HG02852 (cell line): ENCODE results near the gene ZNG1F.
"Not testable (repeated sequence)": the region's sequence is repeated elsewhere in the genome, so short reads cannot be mapped to it uniquely, and the experiment has no call there.

Experiments used
- ATAC-seq: cut with Tn5 transposase; IDR thresholded peaks from one replicate; pipeline ENCODE4 v1.9.1; 2021; ENCODE audit warnings: mild to moderate bottlenecking, moderate library complexity; ENCODE audit not compliant: unreplicated experiment

ZNG1F gene

GRCh38 chr9:41189217-41189616 is at the start of gene ZNG1F:
ZNG1F (minus strand) TSS chr9:41189317; CDS start chr9:41189258, 59 bp downstream.
- ATAC-seq, result not testable (repeated sequence)

GRCh38 chr9:41237110-41237749 is 48.1 kb upstream of the ZNG1F start:
- ATAC-seq, result not testable (repeated sequence)

- ATAC-seq, result not testable (repeated sequence)
Measured at GRCh38 chr9:41236486-41237109, 47.5 kb upstream of the ZNG1F start.

- ATAC-seq, result peak; percentile 100
Measured at GRCh38 chr9:41234811-41235805, 46.0 kb upstream of the ZNG1F start.

GRCh38 chr9:41234221-41234620 is 45.1 kb upstream of the ZNG1F start:
- ATAC-seq, result peak; percentile 9

- ATAC-seq, result not testable (repeated sequence)
Measured at GRCh38 chr9:41232326-41232725, 43.2 kb upstream of the ZNG1F start.

- ATAC-seq, result not testable (repeated sequence)
Measured at GRCh38 chr9:41230418-41230817, 41.3 kb upstream of the ZNG1F start.

GRCh38 chr9:41229408-41230401 is 40.6 kb upstream of the ZNG1F start:
- ATAC-seq, result no peak

- not testable (repeated sequence) for ATAC-seq
Measured at GRCh38 chr9:41219831-41220230, 30.7 kb upstream of the ZNG1F start.

GRCh38 chr9:41188439-41188838 is 678 bp downstream of the ZNG1F start:
- not testable (repeated sequence) for ATAC-seq

GRCh38 chr9:41174994-41175393 is 14.1 kb downstream of the ZNG1F start:
- not testable (repeated sequence) for ATAC-seq

GRCh38 chr9:41150116-41150515 is 39.0 kb downstream of the ZNG1F start:
- not testable (repeated sequence) for ATAC-seq

- ATAC-seq, result not testable (repeated sequence)
Measured at GRCh38 chr9:41141878-41142277, 47.2 kb downstream of the ZNG1F start.

GRCh38 chr9:41128581-41128980 is 60.5 kb downstream of the ZNG1F start, which contains the start of gene FOXD4L6:
FOXD4L6 (minus strand) TSS chr9:41128681; CDS start chr9:41128383, 298 bp downstream.
- not testable (repeated sequence) for ATAC-seq

GRCh38 chr9:41126746-41127446 is 62.2 kb downstream of the ZNG1F start:
- not testable (repeated sequence) for ATAC-seq

GRCh38 chr9:41125936-41126335 is 63.2 kb downstream of the ZNG1F start:
- ATAC-seq, result not testable (repeated sequence)

- not testable (repeated sequence) for ATAC-seq
Measured at GRCh38 chr9:41125109-41125658, 63.9 kb downstream of the ZNG1F start.

GRCh38 chr9:41124250-41125108 is 64.6 kb downstream of the ZNG1F start:
- ATAC-seq, result not testable (repeated sequence)
